Tibial nerve (tissue), 3 donors: Measurements from ENCODE around the gene MDGA2.

ENCODE experiments used
- CTCF ChIP-seq, 5 experiments: fragments of 200-600 bp in 3 of 5; fragments of 450-650 bp in 2 of 5; sonication (generic) in 3 of 5; IDR thresholded peaks; one replicate each; pipeline ENCODE4 v1.5.1; 2016 to 2019; ENCODE audit warnings: antibody characterized with exemption in 5 of 5, mild to moderate bottlenecking in 3 of 5, moderate library complexity in 2 of 5
- POLR2A ChIP-seq, 2 donors: fragments of 450-650 bp; IDR thresholded peaks; one replicate each; pipeline ENCODE4 v1.6.1; 2017; ENCODE audit warnings: antibody characterized with exemption in 2 of 2, mild to moderate bottlenecking in 2 of 2, moderate library complexity in 2 of 2

DNA sequence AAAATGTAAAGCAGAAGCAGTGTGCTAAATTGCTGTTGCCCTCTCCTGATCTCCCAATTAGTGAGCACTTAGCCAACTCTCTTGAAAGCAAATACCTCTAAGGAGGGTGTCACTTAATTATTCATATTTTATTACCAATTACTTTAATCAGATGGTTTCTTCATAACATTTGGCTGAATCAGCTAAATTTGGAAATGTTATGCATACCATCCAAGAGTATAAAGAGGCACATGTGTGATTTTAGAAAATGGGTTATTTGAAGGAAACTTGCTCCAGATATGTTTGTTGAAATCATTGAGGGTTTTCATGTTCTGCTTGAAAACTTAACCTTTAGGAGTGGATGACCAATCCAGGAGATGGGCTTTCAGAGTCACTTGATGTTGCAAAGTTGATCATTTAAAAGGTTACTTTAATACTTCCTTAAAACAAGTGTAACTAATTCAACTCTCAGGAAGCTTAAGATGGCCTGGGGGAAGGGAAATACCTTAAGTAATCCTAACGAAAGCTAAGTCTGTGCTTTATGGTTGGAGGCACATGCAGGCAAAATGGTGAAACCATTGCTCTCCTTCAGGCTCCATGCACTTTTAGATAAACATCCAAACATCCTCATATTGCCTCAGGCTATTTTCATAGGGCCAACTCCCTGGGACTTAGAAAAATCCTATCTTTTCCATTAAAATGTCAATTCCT is 434.5 kb downstream of the MDGA2 start:
- TF ChIP-seq CTCF (IDR thresholded peaks at IDR 0.05) = no peak
- TF ChIP-seq POLR2A (IDR thresholded peaks at IDR 0.05) = no peak
